WTC11 (cell line): Measurements from ENCODE around the gene ABCA1. TPM values are rescaled to one million over a fixed set of nuclear protein-coding genes. Genes with fewer than 3 reads are reported as not detected.

Experiments used
- ATAC-seq: fragments of 200-7000 bp; cut with Tn5 transposase; 2 replicates; pipeline ENCODE4 v1.10.0; 2021; ENCODE audit warnings: mild to moderate bottlenecking, moderate library complexity
- CTCF ChIA-PET: fragments of 300-600 bp; sonication (Branson Sonifier 250); formaldehyde crosslinking; loops from one replicate; lab custom pipeline; 2021; ENCODE audit warnings: antibody characterized with exemption; lab: Charles Lee
- POLR2A ChIA-PET: fragments of 350-600 bp; sonication (Branson Sonifier 250); formaldehyde crosslinking; loops from one replicate; lab custom pipeline; 2021; ENCODE audit warnings: antibody characterized with exemption; lab: Charles Lee
- DNase-seq: peaks from one replicate; pipeline ENCODE4 v3.0.0; 2021; ENCODE audit warnings: low spot score
- H3K27ac Mint-ChIP-seq: 2 replicates; pipeline ENCODE4 v1.8.0; 2021; ENCODE audit warnings: mixed read lengths
- H3K27me3 Mint-ChIP-seq: 2 replicates; pipeline ENCODE4 v1.8.0; 2021; ENCODE audit warnings: low read depth, mild to moderate bottlenecking, moderate library complexity, mixed read lengths
- H3K36me3 Mint-ChIP-seq: 2 replicates; pipeline ENCODE4 v1.8.0; 2021; ENCODE audit warnings: mixed read lengths
- H3K4me1 Mint-ChIP-seq: 2 replicates; pipeline ENCODE4 v1.8.0; 2022; ENCODE audit warnings: mixed read lengths
- H3K4me3 Mint-ChIP-seq: 2 replicates; pipeline ENCODE4 v1.8.0; 2021; ENCODE audit warnings: mild to moderate bottlenecking, moderate library complexity, mixed read lengths
- H3K9me3 Mint-ChIP-seq: 2 replicates; pipeline ENCODE4 v1.8.0; 2021; ENCODE audit warnings: mixed read lengths
- AR ChIP-seq: fragments of 250-450 bp; sonication (Bioruptor Pico); IDR thresholded peaks from 2 replicates; pipeline ENCODE4 v1.9.0; 2021; ENCODE audit warnings: mild to moderate bottlenecking
- ATF1 ChIP-seq: sonication (generic); formaldehyde crosslinking; IDR thresholded peaks from 2 replicates; pipeline ENCODE4 v1.8.1; 2023; ENCODE audit warnings: mild to moderate bottlenecking, moderate library complexity, missing genetic modification reagents
- ATF2 ChIP-seq: sonication (generic); formaldehyde crosslinking; IDR thresholded peaks from 2 replicates; pipeline ENCODE4 v1.8.1; 2022; ENCODE audit warnings: low read depth, missing genetic modification reagents, borderline replicate concordance
- FOXJ3 ChIP-seq: sonication (generic); formaldehyde crosslinking; IDR thresholded peaks from 2 replicates; pipeline ENCODE4 v1.9.0; 2021; ENCODE audit warnings: missing genetic modification reagents, mild to moderate bottlenecking, borderline replicate concordance
- IRF2 ChIP-seq: sonication (generic); formaldehyde crosslinking; IDR thresholded peaks from 2 replicates; pipeline ENCODE4 v1.8.0; 2022; ENCODE audit warnings: low read depth, missing genetic modification reagents, borderline replicate concordance
- JUN ChIP-seq: sonication (generic); formaldehyde crosslinking; IDR thresholded peaks from 2 replicates; pipeline ENCODE4 v1.8.0; 2023; ENCODE audit warnings: mild to moderate bottlenecking, missing genetic modification reagents
- MAX ChIP-seq: sonication (generic); formaldehyde crosslinking; IDR thresholded peaks from 2 replicates; pipeline ENCODE4 v1.8.0; 2022; ENCODE audit warnings: mild to moderate bottlenecking, missing genetic modification reagents
- NFE2L1 ChIP-seq: sonication (generic); formaldehyde crosslinking; IDR thresholded peaks from 2 replicates; pipeline ENCODE4 v1.8.1; 2023; ENCODE audit warnings: missing genetic modification reagents
- RORB ChIP-seq: fragments of 250-450 bp; sonication (Bioruptor Pico); IDR thresholded peaks from 2 replicates; pipeline ENCODE4 v1.9.0; 2021; ENCODE audit warnings: mild to moderate bottlenecking
- ZBTB21 ChIP-seq: sonication (generic); formaldehyde crosslinking; IDR thresholded peaks from 2 replicates; pipeline ENCODE4 v1.8.1; 2023; ENCODE audit warnings: mild to moderate bottlenecking, missing genetic modification reagents, borderline replicate concordance
- ZNF219 ChIP-seq: sonication (generic); formaldehyde crosslinking; IDR thresholded peaks from 2 replicates; pipeline ENCODE4 v1.8.0; 2023; ENCODE audit warnings: missing genetic modification reagents, mild to moderate bottlenecking, borderline replicate concordance
- ZNF232 ChIP-seq: sonication (generic); formaldehyde crosslinking; IDR thresholded peaks from 2 replicates; pipeline ENCODE4 v1.8.0; 2022; ENCODE audit warnings: mild to moderate bottlenecking, missing genetic modification reagents
- ZNF317 ChIP-seq: sonication (generic); formaldehyde crosslinking; IDR thresholded peaks from 2 replicates; pipeline ENCODE4 v1.8.1; 2023; ENCODE audit warnings: low read depth, mild to moderate bottlenecking, moderate library complexity, missing genetic modification reagents, borderline replicate concordance
- ZNF425 ChIP-seq: fragments of 250-450 bp; sonication (Bioruptor Pico); conservative IDR thresholded peaks from 2 replicates; pipeline ENCODE4 v1.9.0; 2021; ENCODE audit warnings: mild to moderate bottlenecking
- ZNF671 ChIP-seq: fragments of 250-450 bp; sonication (Bioruptor Pico); IDR thresholded peaks from 2 replicates; pipeline ENCODE4 v1.8.0; 2021; ENCODE audit warnings: mild to moderate bottlenecking
- total RNA-seq: library from RNA; stranded (reverse); gene quantifications from 3 replicates; pipeline ENCODE4 v1.2.3, GENCODE V29; 2021
- TF ChIP-seq, protein P1 (sequence below): sonication (generic); formaldehyde crosslinking; IDR thresholded peaks from 2 replicates; pipeline ENCODE4 v1.8.0; 2023; ENCODE audit warnings: mild to moderate bottlenecking, missing genetic modification reagents
- TF ChIP-seq, protein P2 (sequence below): sonication (generic); formaldehyde crosslinking; IDR thresholded peaks from 2 replicates; pipeline ENCODE4 v1.8.0; 2023; ENCODE audit warnings: missing genetic modification reagents, mild to moderate bottlenecking, borderline replicate concordance
- TF ChIP-seq, protein P3 (sequence below): sonication (generic); formaldehyde crosslinking; IDR thresholded peaks from 2 replicates; pipeline ENCODE4 v1.8.1; 2022; ENCODE audit warnings: mild to moderate bottlenecking, moderate library complexity, missing genetic modification reagents

ABCA1 gene
- total RNA-seq, 1 experiment from 2014 or later = 7.8 TPM

- TF ChIP-seq, protein P1, sequence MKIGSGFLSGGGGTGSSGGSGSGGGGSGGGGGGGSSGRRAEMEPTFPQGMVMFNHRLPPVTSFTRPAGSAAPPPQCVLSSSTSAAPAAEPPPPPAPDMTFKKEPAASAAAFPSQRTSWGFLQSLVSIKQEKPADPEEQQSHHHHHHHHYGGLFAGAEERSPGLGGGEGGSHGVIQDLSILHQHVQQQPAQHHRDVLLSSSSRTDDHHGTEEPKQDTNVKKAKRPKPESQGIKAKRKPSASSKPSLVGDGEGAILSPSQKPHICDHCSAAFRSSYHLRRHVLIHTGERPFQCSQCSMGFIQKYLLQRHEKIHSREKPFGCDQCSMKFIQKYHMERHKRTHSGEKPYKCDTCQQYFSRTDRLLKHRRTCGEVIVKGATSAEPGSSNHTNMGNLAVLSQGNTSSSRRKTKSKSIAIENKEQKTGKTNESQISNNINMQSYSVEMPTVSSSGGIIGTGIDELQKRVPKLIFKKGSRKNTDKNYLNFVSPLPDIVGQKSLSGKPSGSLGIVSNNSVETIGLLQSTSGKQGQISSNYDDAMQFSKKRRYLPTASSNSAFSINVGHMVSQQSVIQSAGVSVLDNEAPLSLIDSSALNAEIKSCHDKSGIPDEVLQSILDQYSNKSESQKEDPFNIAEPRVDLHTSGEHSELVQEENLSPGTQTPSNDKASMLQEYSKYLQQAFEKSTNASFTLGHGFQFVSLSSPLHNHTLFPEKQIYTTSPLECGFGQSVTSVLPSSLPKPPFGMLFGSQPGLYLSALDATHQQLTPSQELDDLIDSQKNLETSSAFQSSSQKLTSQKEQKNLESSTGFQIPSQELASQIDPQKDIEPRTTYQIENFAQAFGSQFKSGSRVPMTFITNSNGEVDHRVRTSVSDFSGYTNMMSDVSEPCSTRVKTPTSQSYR (CRISPR knock-in tag) = no peak
- no peak for TF ChIP-seq ZNF671 (CRISPR knock-in tag)
- TF ChIP-seq MAX (CRISPR knock-in tag) = no peak
- no peak for TF ChIP-seq AR (CRISPR knock-in tag)
These were observed 133.9 kb downstream of the ABCA1 start (continued) for GRCh38 chr9:104794070-104794469.

GRCh38 chr9:104788251-104788650, 139.7 kb downstream of the ABCA1 start:
- Mint-ChIP-seq H3K27me3 (no peaks in the 10 kb centered on the region), H3K4me1 (no peaks in the 10 kb centered on the region), H3K4me3 (no peak overlapping the region), H3K9me3 (no peaks in the 10 kb centered on the region), H3K36me3 (peaks cover 8% of the 10 kb centered on the region; the same call in 1 of the 2 replicates), H3K27ac (no peak overlapping the region)
- ATAC-seq = no peak
- CTCF ChIA-PET = no interaction called here
- POLR2A ChIA-PET = no interaction called here
- DNase-seq = no peak
- TF ChIP-seq ZNF317 = no peak
- TF ChIP-seq ZNF425 (CRISPR knock-in tag) = no peak
- TF ChIP-seq NFE2L1 (CRISPR knock-in tag) = no peak
- TF ChIP-seq JUN (CRISPR knock-in tag) = no peak
- TF ChIP-seq ZNF219 (CRISPR knock-in tag) = no peak
- no peak for TF ChIP-seq ATF2 (CRISPR knock-in tag)
- TF ChIP-seq, protein P2, sequence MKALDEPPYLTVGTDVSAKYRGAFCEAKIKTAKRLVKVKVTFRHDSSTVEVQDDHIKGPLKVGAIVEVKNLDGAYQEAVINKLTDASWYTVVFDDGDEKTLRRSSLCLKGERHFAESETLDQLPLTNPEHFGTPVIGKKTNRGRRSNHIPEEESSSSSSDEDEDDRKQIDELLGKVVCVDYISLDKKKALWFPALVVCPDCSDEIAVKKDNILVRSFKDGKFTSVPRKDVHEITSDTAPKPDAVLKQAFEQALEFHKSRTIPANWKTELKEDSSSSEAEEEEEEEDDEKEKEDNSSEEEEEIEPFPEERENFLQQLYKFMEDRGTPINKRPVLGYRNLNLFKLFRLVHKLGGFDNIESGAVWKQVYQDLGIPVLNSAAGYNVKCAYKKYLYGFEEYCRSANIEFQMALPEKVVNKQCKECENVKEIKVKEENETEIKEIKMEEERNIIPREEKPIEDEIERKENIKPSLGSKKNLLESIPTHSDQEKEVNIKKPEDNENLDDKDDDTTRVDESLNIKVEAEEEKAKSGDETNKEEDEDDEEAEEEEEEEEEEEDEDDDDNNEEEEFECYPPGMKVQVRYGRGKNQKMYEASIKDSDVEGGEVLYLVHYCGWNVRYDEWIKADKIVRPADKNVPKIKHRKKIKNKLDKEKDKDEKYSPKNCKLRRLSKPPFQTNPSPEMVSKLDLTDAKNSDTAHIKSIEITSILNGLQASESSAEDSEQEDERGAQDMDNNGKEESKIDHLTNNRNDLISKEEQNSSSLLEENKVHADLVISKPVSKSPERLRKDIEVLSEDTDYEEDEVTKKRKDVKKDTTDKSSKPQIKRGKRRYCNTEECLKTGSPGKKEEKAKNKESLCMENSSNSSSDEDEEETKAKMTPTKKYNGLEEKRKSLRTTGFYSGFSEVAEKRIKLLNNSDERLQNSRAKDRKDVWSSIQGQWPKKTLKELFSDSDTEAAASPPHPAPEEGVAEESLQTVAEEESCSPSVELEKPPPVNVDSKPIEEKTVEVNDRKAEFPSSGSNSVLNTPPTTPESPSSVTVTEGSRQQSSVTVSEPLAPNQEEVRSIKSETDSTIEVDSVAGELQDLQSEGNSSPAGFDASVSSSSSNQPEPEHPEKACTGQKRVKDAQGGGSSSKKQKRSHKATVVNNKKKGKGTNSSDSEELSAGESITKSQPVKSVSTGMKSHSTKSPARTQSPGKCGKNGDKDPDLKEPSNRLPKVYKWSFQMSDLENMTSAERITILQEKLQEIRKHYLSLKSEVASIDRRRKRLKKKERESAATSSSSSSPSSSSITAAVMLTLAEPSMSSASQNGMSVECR = no peak
- TF ChIP-seq ATF1 (CRISPR knock-in tag) = no peak
- TF ChIP-seq, protein P3, sequence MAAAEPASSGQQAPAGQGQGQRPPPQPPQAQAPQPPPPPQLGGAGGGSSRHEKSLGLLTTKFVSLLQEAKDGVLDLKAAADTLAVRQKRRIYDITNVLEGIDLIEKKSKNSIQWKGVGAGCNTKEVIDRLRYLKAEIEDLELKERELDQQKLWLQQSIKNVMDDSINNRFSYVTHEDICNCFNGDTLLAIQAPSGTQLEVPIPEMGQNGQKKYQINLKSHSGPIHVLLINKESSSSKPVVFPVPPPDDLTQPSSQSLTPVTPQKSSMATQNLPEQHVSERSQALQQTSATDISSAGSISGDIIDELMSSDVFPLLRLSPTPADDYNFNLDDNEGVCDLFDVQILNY (CRISPR knock-in tag) = no peak
- TF ChIP-seq ZBTB21 (CRISPR knock-in tag) = no peak
- TF ChIP-seq ZNF232 = no peak
- TF ChIP-seq IRF2 (CRISPR knock-in tag) = no peak
- TF ChIP-seq RORB (CRISPR knock-in tag) = no peak
- no peak for TF ChIP-seq FOXJ3 (CRISPR knock-in tag)
- TF ChIP-seq AR (CRISPR knock-in tag) = no peak
